ENCODE results near the gene RGS3.
"Not testable (repeated sequence)": the region's sequence is repeated elsewhere in the genome, so short reads cannot be mapped to it uniquely, and the experiment has no call there.

Gene RGS3

GRCh38 chr9:113486327-113486726 is 22.8 kb downstream of the RGS3 start:
- TF ChIP-seq GATA1 (IDR thresholded peaks at IDR 0.05; ENCODE audit: low read depth, low read length) (no peak), POLR2A (IDR thresholded peaks at IDR 0.05; ENCODE audit: low read length) (no peak)
- no peak for DNase-seq

- no peak for DNase-seq
- TF ChIP-seq POLR2A (IDR thresholded peaks at IDR 0.05; ENCODE audit: low read length), result no peak
- TF ChIP-seq GATA1 (IDR thresholded peaks at IDR 0.05; ENCODE audit: low read depth, low read length), result no peak
Observed at GRCh38 chr9:113488071-113488470, 24.5 kb downstream of the RGS3 start.

- DNase-seq, result no peak
- TF ChIP-seq POLR2A (IDR thresholded peaks at IDR 0.05; ENCODE audit: low read length), result no peak
- TF ChIP-seq GATA1 (IDR thresholded peaks at IDR 0.05; ENCODE audit: low read depth, low read length), result no peak
Observed at GRCh38 chr9:113488490-113488889, 25.0 kb downstream of the RGS3 start.

GRCh38 chr9:113491147-113491546 is 27.6 kb downstream of the RGS3 start:
- not testable (repeated sequence) for DNase-seq

- TF ChIP-seq GATA1 (IDR thresholded peaks at IDR 0.05; ENCODE audit: low read depth, low read length) (no peak), POLR2A (IDR thresholded peaks at IDR 0.05; ENCODE audit: low read length) (no peak)
- no peak for DNase-seq
Observed at GRCh38 chr9:113492343-113493202, 29.0 kb downstream of the RGS3 start.

GRCh38 chr9:113493203-113493520 is 29.6 kb downstream of the RGS3 start:
- DNase-seq, result no peak
- TF ChIP-seq GATA1 (IDR thresholded peaks at IDR 0.05; ENCODE audit: low read depth, low read length) (no peak), POLR2A (IDR thresholded peaks at IDR 0.05; ENCODE audit: low read length) (no peak)

- no peak for DNase-seq
- TF ChIP-seq POLR2A (IDR thresholded peaks at IDR 0.05; ENCODE audit: low read length) (no peak), GATA1 (IDR thresholded peaks at IDR 0.05; ENCODE audit: low read depth, low read length) (no peak)
Observed at GRCh38 chr9:113495526-113495925, 32.0 kb downstream of the RGS3 start.

GRCh38 chr9:113497051-113497450 is 33.5 kb downstream of the RGS3 start:
- DNase-seq, result no peak
- TF ChIP-seq GATA1 (IDR thresholded peaks at IDR 0.05; ENCODE audit: low read depth, low read length) (no peak), POLR2A (IDR thresholded peaks at IDR 0.05; ENCODE audit: low read length) (no peak)

- TF ChIP-seq POLR2A (IDR thresholded peaks at IDR 0.05; ENCODE audit: low read length), result no peak
- TF ChIP-seq GATA1 (IDR thresholded peaks at IDR 0.05; ENCODE audit: low read depth, low read length), result no peak
- no peak for DNase-seq
Observed at GRCh38 chr9:113499153-113499875, 35.8 kb downstream of the RGS3 start.

GRCh38 chr9:113499876-113500497 is 36.5 kb downstream of the RGS3 start:
- DNase-seq, result no peak
- TF ChIP-seq GATA1 (IDR thresholded peaks at IDR 0.05; ENCODE audit: low read depth, low read length) (no peak), POLR2A (IDR thresholded peaks at IDR 0.05; ENCODE audit: low read length) (no peak)

GRCh38 chr9:113501129-113501686 is 37.7 kb downstream of the RGS3 start:
- DNase-seq, result no peak
- TF ChIP-seq GATA1 (IDR thresholded peaks at IDR 0.05; ENCODE audit: low read depth, low read length) (no peak), POLR2A (IDR thresholded peaks at IDR 0.05; ENCODE audit: low read length) (no peak)

- no peak for DNase-seq
- no peak for TF ChIP-seq POLR2A (IDR thresholded peaks at IDR 0.05; ENCODE audit: low read length)
- no peak for TF ChIP-seq GATA1 (IDR thresholded peaks at IDR 0.05; ENCODE audit: low read depth, low read length)
Observed at GRCh38 chr9:113501852-113502251, 38.3 kb downstream of the RGS3 start.

- no peak for DNase-seq
- TF ChIP-seq POLR2A (IDR thresholded peaks at IDR 0.05; ENCODE audit: low read length) (no peak), GATA1 (IDR thresholded peaks at IDR 0.05; ENCODE audit: low read depth, low read length) (no peak)
Observed at GRCh38 chr9:113502427-113503034, 39.0 kb downstream of the RGS3 start.

GRCh38 chr9:113503131-113503541 is 39.6 kb downstream of the RGS3 start:
- TF ChIP-seq GATA1 (IDR thresholded peaks at IDR 0.05; ENCODE audit: low read depth, low read length) (no peak), POLR2A (IDR thresholded peaks at IDR 0.05; ENCODE audit: low read length) (no peak)
- DNase-seq, result no peak

Measured in erythroblast (primary cell).